ENCODE data around the gene GAP43. TPM values are rescaled to one million over a fixed set of nuclear protein-coding genes. Genes with fewer than 3 reads are reported as not detected.

GAP43 gene
- total and polyA plus RNA-seq, 4 donors, result 1.1 to 40.9 (median 11.3) TPM

- Histone ChIP-seq H3K4me3 (ENCODE audit: low read length in 2 of 2) (no peak overlapping the region), H3K27me3 (ENCODE audit: control insufficient read depth in 1 of 2, insufficient read depth in 2 of 2, low read length in 1 of 2) (no peaks in the 10 kb centered on the region), H3K27ac (ENCODE audit: low read depth in 1 of 2, low read length in 2 of 2) (no peak overlapping the region), H3K4me1 (ENCODE audit: control insufficient read depth in 1 of 2, insufficient read depth in 2 of 2, low read length in 2 of 2) (peaks cover 0 to 2% of the 10 kb centered on the region in 2 donors), H3K36me3 (ENCODE audit: control insufficient read depth in 1 of 2, insufficient read depth in 2 of 2, low read length in 1 of 2) (no peaks in the 10 kb centered on the region), H3K9me3 (ENCODE audit: control insufficient read depth, low read length) (no peaks in the 10 kb centered on the region)
- no peak for ATAC-seq (ENCODE audit: low FRiP score)
- intact Hi-C loops (cut with DNase I), result loop anchor here in 1 of 2 donors (10.0 kb wide), 1 partner anchor 139 kb away; no protein-coding TSS in a partner anchor
- WGBS, 2 donors, result 87 to 94% methylated on average over 1 of the region's 1 CpG
- no peak for DNase-seq
Measured at GRCh38 chr3:115683305-115683704, 60.0 kb downstream of the GAP43 start.

GRCh38 chr3:115683773-115684172, 60.5 kb downstream of the GAP43 start:
- Histone ChIP-seq H3K4me3 (ENCODE audit: low read length in 2 of 2) (no peak overlapping the region), H3K36me3 (ENCODE audit: control insufficient read depth in 1 of 2, insufficient read depth in 2 of 2, low read length in 1 of 2) (no peaks in the 10 kb centered on the region), H3K9me3 (ENCODE audit: control insufficient read depth, low read length) (no peaks in the 10 kb centered on the region), H3K27ac (ENCODE audit: low read depth in 1 of 2, low read length in 2 of 2) (no peak overlapping the region), H3K27me3 (ENCODE audit: control insufficient read depth in 1 of 2, insufficient read depth in 2 of 2, low read length in 1 of 2) (no peaks in the 10 kb centered on the region), H3K4me1 (ENCODE audit: control insufficient read depth in 1 of 2, insufficient read depth in 2 of 2, low read length in 2 of 2) (peaks cover 0 to 2% of the 10 kb centered on the region in 2 donors)
- DNase-seq, result no peak
- intact Hi-C loops (cut with DNase I), result loop anchor here in 1 of 2 donors (10.0 kb wide), 1 partner anchor 139 kb away; no protein-coding TSS in a partner anchor
- WGBS, 2 donors, result 90 to 92% methylated on average over 3 of the region's 3 CpGs
- no peak for ATAC-seq (ENCODE audit: low FRiP score)

- H3K27ac ChIP-seq (ENCODE audit: low read depth in 1 of 2, low read length in 2 of 2), result no peak overlapping the region
- H3K36me3 ChIP-seq (ENCODE audit: control insufficient read depth in 1 of 2, insufficient read depth in 2 of 2, low read length in 1 of 2), result no peaks in the 10 kb centered on the region
- ATAC-seq (ENCODE audit: low FRiP score), result no peak
- DNase-seq, result no peak
- H3K4me1 ChIP-seq (ENCODE audit: control insufficient read depth in 1 of 2, insufficient read depth in 2 of 2, low read length in 2 of 2), result peaks cover 0 to 2% of the 10 kb centered on the region in 2 donors
- intact Hi-C loops (cut with DNase I), result loop anchor here in 1 of 2 donors (10.0 kb wide), 1 partner anchor 140 kb away; no protein-coding TSS in a partner anchor
- no peaks in the 10 kb centered on the region for H3K9me3 ChIP-seq (ENCODE audit: control insufficient read depth, low read length)
- H3K27me3 ChIP-seq (ENCODE audit: control insufficient read depth in 1 of 2, insufficient read depth in 2 of 2, low read length in 1 of 2), result no peaks in the 10 kb centered on the region
- no peak overlapping the region for H3K4me3 ChIP-seq (ENCODE audit: low read length in 2 of 2)
Measured at GRCh38 chr3:115685097-115685496, 61.8 kb downstream of the GAP43 start.

GRCh38 chr3:115687721-115688120, 64.4 kb downstream of the GAP43 start:
- no peak for ATAC-seq (ENCODE audit: low FRiP score)
- no peak for DNase-seq
- Histone ChIP-seq H3K27me3 (ENCODE audit: control insufficient read depth in 1 of 2, insufficient read depth in 2 of 2, low read length in 1 of 2) (no peaks in the 10 kb centered on the region), H3K27ac (ENCODE audit: low read depth in 1 of 2, low read length in 2 of 2) (no peak overlapping the region), H3K4me3 (ENCODE audit: low read length in 2 of 2) (no peak overlapping the region), H3K9me3 (ENCODE audit: control insufficient read depth, low read length) (no peaks in the 10 kb centered on the region), H3K4me1 (ENCODE audit: control insufficient read depth in 1 of 2, insufficient read depth in 2 of 2, low read length in 2 of 2) (no peaks in the 10 kb centered on the region), H3K36me3 (ENCODE audit: control insufficient read depth in 1 of 2, insufficient read depth in 2 of 2, low read length in 1 of 2) (no peaks in the 10 kb centered on the region)
- WGBS, 2 donors, result 84 to 85% methylated on average over 6 of the region's 6 CpGs
- intact Hi-C loops (cut with DNase I), result loop anchor here in 1 of 2 donors (10.0 kb wide), 1 partner anchor 143 kb away; no protein-coding TSS in a partner anchor

- Histone ChIP-seq H3K9me3 (ENCODE audit: control insufficient read depth, low read length) (no peaks in the 10 kb centered on the region), H3K27me3 (ENCODE audit: control insufficient read depth in 1 of 2, insufficient read depth in 2 of 2, low read length in 1 of 2) (no peaks in the 10 kb centered on the region), H3K27ac (ENCODE audit: low read depth in 1 of 2, low read length in 2 of 2) (no peak overlapping the region), H3K4me3 (ENCODE audit: low read length in 2 of 2) (no peak overlapping the region), H3K36me3 (ENCODE audit: control insufficient read depth in 1 of 2, insufficient read depth in 2 of 2, low read length in 1 of 2) (no peaks in the 10 kb centered on the region), H3K4me1 (ENCODE audit: control insufficient read depth in 1 of 2, insufficient read depth in 2 of 2, low read length in 2 of 2) (no peaks in the 10 kb centered on the region)
- 93 to 94% methylated on average over 7 of the region's 7 CpGs for WGBS, 2 donors
- ATAC-seq (ENCODE audit: low FRiP score) (no peak), DNase-seq (no peak)
- intact Hi-C loops (cut with DNase I), result loop anchor here in 1 of 2 donors (10.0 kb wide), 1 partner anchor 144 kb away; no protein-coding TSS in a partner anchor
Measured at GRCh38 chr3:115688418-115688817, 65.1 kb downstream of the GAP43 start.

- no peak for DNase-seq
- H3K4me1 ChIP-seq (ENCODE audit: control insufficient read depth in 1 of 2, insufficient read depth in 2 of 2, low read length in 2 of 2), result no peaks in the 10 kb centered on the region
- 96 to 97% methylated on average over 5 of the region's 5 CpGs for WGBS, 2 donors
- ATAC-seq (ENCODE audit: low FRiP score), result no peak
- no peaks in the 10 kb centered on the region for H3K36me3 ChIP-seq (ENCODE audit: control insufficient read depth in 1 of 2, insufficient read depth in 2 of 2, low read length in 1 of 2)
- H3K27me3 ChIP-seq (ENCODE audit: control insufficient read depth in 1 of 2, insufficient read depth in 2 of 2, low read length in 1 of 2), result no peaks in the 10 kb centered on the region
- intact Hi-C loops (cut with DNase I), result loop anchor here (10.0 kb wide), 2 partner anchors 145 to 285 kb away; no protein-coding TSS in a partner anchor
- H3K27ac ChIP-seq (ENCODE audit: low read depth in 1 of 2, low read length in 2 of 2), result no peak overlapping the region
- H3K9me3 ChIP-seq (ENCODE audit: control insufficient read depth, low read length), result no peaks in the 10 kb centered on the region
- H3K4me3 ChIP-seq (ENCODE audit: low read length in 2 of 2), result no peak overlapping the region
Measured at GRCh38 chr3:115689928-115690327, 66.6 kb downstream of the GAP43 start.

DNA sequence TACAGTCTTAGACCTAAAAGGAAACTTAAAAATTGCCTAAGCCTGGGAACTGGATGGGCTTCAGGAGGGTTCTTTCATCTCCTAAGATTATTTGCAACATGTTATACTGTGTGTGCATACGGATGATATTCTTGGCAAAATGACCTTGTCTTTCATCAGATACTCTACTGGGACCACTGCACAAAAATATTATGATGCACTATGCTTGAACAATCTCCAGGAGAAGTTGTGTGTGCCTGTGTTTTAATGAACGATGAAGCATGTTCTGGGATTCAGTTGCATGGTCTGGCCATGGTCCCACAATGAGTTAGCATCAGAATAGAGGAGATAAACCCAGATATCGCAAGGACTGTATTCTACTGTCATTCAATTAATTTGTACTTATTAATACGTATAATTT, 68.7 kb downstream of the GAP43 start:
- intact Hi-C loops (cut with DNase I), result loop anchor here in 1 of 2 donors (10.0 kb wide), 1 partner anchor 287 kb away; no protein-coding TSS in a partner anchor
- no peak for ATAC-seq (ENCODE audit: low FRiP score)
- no peak overlapping the region for H3K27ac ChIP-seq (ENCODE audit: low read depth in 1 of 2, low read length in 2 of 2)
- H3K36me3 ChIP-seq (ENCODE audit: control insufficient read depth in 1 of 2, insufficient read depth in 2 of 2, low read length in 1 of 2), result no peaks in the 10 kb centered on the region
- no peaks in the 10 kb centered on the region for H3K27me3 ChIP-seq (ENCODE audit: control insufficient read depth in 1 of 2, insufficient read depth in 2 of 2, low read length in 1 of 2)
- H3K9me3 ChIP-seq (ENCODE audit: control insufficient read depth, low read length), result no peaks in the 10 kb centered on the region
- WGBS, 2 donors, result 53 to 62% methylated on average over 4 of the region's 4 CpGs
- no peak overlapping the region for H3K4me3 ChIP-seq (ENCODE audit: low read length in 2 of 2)
- DNase-seq, result no peak
- H3K4me1 ChIP-seq (ENCODE audit: control insufficient read depth in 1 of 2, insufficient read depth in 2 of 2, low read length in 2 of 2), result no peaks in the 10 kb centered on the region

DNA sequence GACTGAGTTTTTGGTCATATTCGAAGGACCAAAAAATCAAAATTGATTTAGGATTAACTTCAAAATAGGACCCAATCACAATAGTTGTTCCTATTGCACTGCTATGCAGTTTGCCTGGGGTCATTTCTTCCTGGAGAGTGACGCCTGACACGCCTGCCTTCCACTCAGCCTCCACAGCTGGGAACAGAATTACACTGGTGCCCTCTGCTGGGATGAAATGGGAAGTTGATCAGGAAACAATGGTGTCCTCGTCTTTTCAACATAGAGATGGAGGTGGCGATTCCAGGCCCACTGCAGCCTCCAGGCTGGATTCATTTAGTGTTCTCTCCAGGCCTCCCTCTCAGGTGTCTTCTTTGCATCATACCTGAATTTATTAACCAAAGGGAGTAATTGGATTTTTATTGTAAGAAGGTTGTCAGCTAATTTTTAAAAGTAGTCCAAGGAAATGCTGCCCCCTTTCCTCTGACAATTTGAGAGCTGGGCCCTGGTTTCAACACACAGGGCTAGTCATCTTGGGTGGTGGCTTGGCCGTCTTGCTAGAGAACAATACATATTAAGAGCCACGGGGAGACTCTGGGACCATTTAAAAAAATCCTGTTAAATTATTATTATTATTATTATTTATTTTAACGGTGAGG, 69.7 kb downstream of the GAP43 start:
- Histone ChIP-seq H3K4me1 (ENCODE audit: control insufficient read depth in 1 of 2, insufficient read depth in 2 of 2, low read length in 2 of 2) (no peaks in the 10 kb centered on the region), H3K36me3 (ENCODE audit: control insufficient read depth in 1 of 2, insufficient read depth in 2 of 2, low read length in 1 of 2) (no peaks in the 10 kb centered on the region), H3K27ac (ENCODE audit: low read depth in 1 of 2, low read length in 2 of 2) (no peak overlapping the region), H3K4me3 (ENCODE audit: low read length in 2 of 2) (no peak overlapping the region), H3K27me3 (ENCODE audit: control insufficient read depth in 1 of 2, insufficient read depth in 2 of 2, low read length in 1 of 2) (no peaks in the 10 kb centered on the region), H3K9me3 (ENCODE audit: control insufficient read depth, low read length) (no peaks in the 10 kb centered on the region)
- intact Hi-C loops (cut with DNase I), result loop anchor here in 1 of 2 donors (1.0 to 10.0 kb wide), 2 partner anchors 288 to 476 kb away; no protein-coding TSS in a partner anchor
- WGBS, 2 donors, result 16 to 18% methylated on average over 8 of the region's 8 CpGs
- ATAC-seq (ENCODE audit: low FRiP score), result peak; percentile 91
- DNase-seq, result peak; percentile 77 to 78

GRCh38 chr3:115693868-115694267, 70.6 kb downstream of the GAP43 start:
- Histone ChIP-seq H3K36me3 (ENCODE audit: control insufficient read depth in 1 of 2, insufficient read depth in 2 of 2, low read length in 1 of 2) (no peaks in the 10 kb centered on the region), H3K4me3 (ENCODE audit: low read length in 2 of 2) (no peak overlapping the region), H3K9me3 (ENCODE audit: control insufficient read depth, low read length) (no peaks in the 10 kb centered on the region), H3K4me1 (ENCODE audit: control insufficient read depth in 1 of 2, insufficient read depth in 2 of 2, low read length in 2 of 2) (no peaks in the 10 kb centered on the region), H3K27ac (ENCODE audit: low read depth in 1 of 2, low read length in 2 of 2) (no peak overlapping the region), H3K27me3 (ENCODE audit: control insufficient read depth in 1 of 2, insufficient read depth in 2 of 2, low read length in 1 of 2) (no peaks in the 10 kb centered on the region)
- 78% methylated on average over 9 of the region's 9 CpGs for WGBS, 2 donors
- intact Hi-C loops (cut with DNase I), result loop anchor here (1.0 to 10.0 kb wide), 3 partner anchors 289 to 477 kb away; no protein-coding TSS in a partner anchor
- DNase-seq (no peak), ATAC-seq (ENCODE audit: low FRiP score) (no peak)

All from aorta (tissue), 5 donors.